Skeletal muscle cell (primary cell): ENCODE measurements around the gene CUX1.
"Not testable (repeated sequence)": the region's sequence is repeated elsewhere in the genome, so short reads cannot be mapped to it uniquely, and the experiment has no call there.

ENCODE experiments used
- DNase-seq: peaks from one replicate; pipeline ENCODE4 v3.0.0-alpha.2; 2010; ENCODE audit warnings: low read depth
- H3K4me3 ChIP-seq: 2 replicates; pipeline ENCODE4 v1.5.1; 2011; ENCODE audit warnings: low read depth, mild to moderate bottlenecking, control low read depth, low read length, moderate library complexity

Gene CUX1

GRCh38 chr7:101795461-101795860, 22.0 kb upstream of the CUX1 start:
- DNase-seq, result no peak
- H3K4me3 ChIP-seq, result no peak overlapping the region

- not testable (repeated sequence) for DNase-seq, H3K4me3 ChIP-seq
Observed at GRCh38 chr7:101798173-101798572, 19.3 kb upstream of the CUX1 start.

- DNase-seq, result no peak
- H3K4me3 ChIP-seq, result no peak overlapping the region
Observed at GRCh38 chr7:101803203-101804087, 14.0 kb upstream of the CUX1 start.

- H3K4me3 ChIP-seq, result no peak overlapping the region
- DNase-seq, result no peak
Observed at GRCh38 chr7:101804088-101804963, 13.1 kb upstream of the CUX1 start.

- no peak for DNase-seq
- H3K4me3 ChIP-seq, result no peak overlapping the region
Observed at GRCh38 chr7:101804967-101805366, 12.5 kb upstream of the CUX1 start.

GRCh38 chr7:101812595-101812994, 4.8 kb upstream of the CUX1 start:
- no peak for DNase-seq
- H3K4me3 ChIP-seq, result no peak overlapping the region

GRCh38 chr7:101813402-101814019, 3.9 kb upstream of the CUX1 start:
- H3K4me3 ChIP-seq, result peak overlapping the region; percentile 70
- no peak for DNase-seq

- DNase-seq, result no peak
Observed at GRCh38 chr7:101814081-101814990, 3.1 kb upstream of the CUX1 start.

GRCh38 chr7:101814991-101815825, 2.2 kb upstream of the CUX1 start:
- peak overlapping the region; percentile 70 for H3K4me3 ChIP-seq
- DNase-seq, result no peak

More at GRCh38 chr7:101814081-101814990, 3.1 kb upstream of the CUX1 start:
- peak overlapping the region; percentile 70 for H3K4me3 ChIP-seq

- H3K4me3 ChIP-seq, result peak overlapping the region; percentile 76
- DNase-seq, result peak; percentile 40
Observed at GRCh38 chr7:101815826-101816594, 1.4 kb upstream of the CUX1 start.

- H3K4me3 ChIP-seq, result peak overlapping the region; percentile 76
- no peak for DNase-seq
Observed at GRCh38 chr7:101816595-101817470, 593 bp upstream of the CUX1 start.

- no peak overlapping the region for H3K4me3 ChIP-seq
- no peak for DNase-seq
Observed at GRCh38 chr7:101818287-101819071, 1.1 kb downstream of the CUX1 start.

- H3K4me3 ChIP-seq, result no peak overlapping the region
- no peak for DNase-seq
Observed at GRCh38 chr7:101819183-101819582, 1.8 kb downstream of the CUX1 start.

- DNase-seq, result no peak
Observed at GRCh38 chr7:101819913-101820522, 2.6 kb downstream of the CUX1 start.

GRCh38 chr7:101820703-101821102, 3.3 kb downstream of the CUX1 start:
- DNase-seq, result no peak
- H3K4me3 ChIP-seq, result no peak overlapping the region

More at GRCh38 chr7:101819913-101820522, 2.6 kb downstream of the CUX1 start:
- H3K4me3 ChIP-seq, result no peak overlapping the region
